PC-9 (cell line): ENCODE measurements around the gene BMF.

ENCODE experiments used
- CTCF ChIP-seq: fragments of 200-600 bp; sonication (generic); conservative IDR thresholded peaks from 2 replicates; pipeline ENCODE4 v1.6.1; 2017; ENCODE audit warnings: mixed run types, antibody characterized with exemption, mild to moderate bottlenecking, moderate library complexity
- EZH2 ChIP-seq: fragments of 200-600 bp; sonication (generic); IDR thresholded peaks from 2 replicates; pipeline ENCODE4 v1.8.0; 2017; ENCODE audit warnings: antibody characterized with exemption, low read depth

- TF ChIP-seq EZH2 (no peak), CTCF (no peak)
Measured at GRCh38 chr15:40080847-40081246, 27.8 kb downstream of the BMF start.
